CD4-positive, alpha-beta T cell treated with Interleukin-12 subunit alpha and Interleukin-12 subunit beta, for 1 hour (primary cell): ENCODE data around the gene CNTN1.
A peak's percentile ranks its signal among the peaks of the same experiment; 100 is the strongest.

ENCODE experiments used
- DNase-seq: peaks from one replicate; pipeline ENCODE4 v3.0.0-alpha.2; 2020

CNTN1 gene

DNA sequence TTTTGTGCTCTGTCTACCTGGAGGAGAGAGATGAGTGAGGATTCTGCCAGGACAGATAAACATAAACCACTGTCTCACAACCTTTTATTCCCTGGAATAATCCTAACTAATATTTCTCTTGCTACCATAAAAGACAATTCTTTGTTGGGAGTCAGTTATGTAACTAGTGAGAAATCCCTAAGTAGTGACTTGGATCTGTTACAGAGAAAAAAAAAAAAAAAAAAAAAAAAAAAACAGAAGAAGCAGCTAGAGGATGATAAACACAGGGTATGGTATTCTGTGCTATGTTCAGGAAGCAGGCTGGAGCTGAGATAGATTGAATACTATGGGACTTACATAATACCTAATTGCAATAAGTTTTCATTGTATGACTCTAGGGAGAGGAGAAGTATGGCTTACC is 178.7 kb downstream of the CNTN1 start:
- no peak for DNase-seq

DNA sequence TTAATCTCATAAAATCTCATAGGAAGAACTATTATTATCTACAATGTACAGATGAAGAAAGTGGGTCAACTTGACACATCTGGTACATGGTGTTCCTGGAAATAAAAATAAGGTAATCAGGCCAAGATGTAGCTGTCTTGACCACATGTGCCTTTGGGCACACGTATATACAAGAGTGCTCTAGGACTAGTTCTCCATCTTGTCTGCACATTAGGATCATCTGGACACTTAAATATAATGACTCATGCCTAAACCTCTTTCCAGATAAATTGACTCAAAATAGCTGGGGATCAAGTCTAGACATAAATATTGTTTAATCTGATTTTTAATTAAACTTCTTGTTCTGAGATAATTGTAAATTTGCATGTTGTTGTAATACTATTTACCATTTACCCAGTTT is 182.6 kb downstream of the CNTN1 start:
- no peak for DNase-seq

DNA sequence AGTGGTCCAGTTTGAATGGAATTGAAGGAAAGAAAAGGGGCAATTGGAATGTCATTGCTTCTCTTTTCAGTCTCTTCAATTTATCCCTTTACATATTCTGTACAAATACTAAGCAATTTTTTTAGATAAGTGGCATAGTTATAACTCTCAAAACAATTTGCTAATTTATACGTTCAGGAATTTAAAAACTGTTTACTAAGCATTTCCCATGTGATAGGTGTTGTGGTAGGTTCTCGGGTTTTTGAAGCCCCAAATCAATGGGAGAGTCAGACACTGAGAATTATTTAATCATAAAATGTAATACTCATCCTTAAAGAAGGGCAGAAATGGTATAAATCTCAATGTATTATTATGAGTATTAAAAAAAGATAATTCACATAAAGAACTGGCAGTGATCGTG is 197.1 kb downstream of the CNTN1 start:
- no peak for DNase-seq

DNA sequence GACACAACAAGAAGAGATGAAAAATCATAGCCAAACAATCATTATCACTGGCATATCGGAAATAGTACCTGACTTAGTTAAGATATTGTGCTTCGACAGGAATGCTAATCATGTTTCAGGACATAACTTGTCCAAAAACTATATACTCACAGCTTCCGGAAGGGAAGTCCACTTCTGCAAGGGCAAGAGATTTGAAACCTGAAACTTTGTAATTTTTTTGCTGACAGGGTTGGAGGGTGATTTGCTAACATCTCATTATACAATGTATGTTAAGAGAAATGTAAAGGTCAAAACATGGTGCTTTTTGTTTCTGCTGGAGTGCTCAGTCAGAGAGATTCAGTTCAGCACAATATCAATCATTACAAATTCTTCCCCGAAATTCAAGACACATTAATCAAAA is 200.3 kb downstream of the CNTN1 start:
- no peak for DNase-seq

DNA sequence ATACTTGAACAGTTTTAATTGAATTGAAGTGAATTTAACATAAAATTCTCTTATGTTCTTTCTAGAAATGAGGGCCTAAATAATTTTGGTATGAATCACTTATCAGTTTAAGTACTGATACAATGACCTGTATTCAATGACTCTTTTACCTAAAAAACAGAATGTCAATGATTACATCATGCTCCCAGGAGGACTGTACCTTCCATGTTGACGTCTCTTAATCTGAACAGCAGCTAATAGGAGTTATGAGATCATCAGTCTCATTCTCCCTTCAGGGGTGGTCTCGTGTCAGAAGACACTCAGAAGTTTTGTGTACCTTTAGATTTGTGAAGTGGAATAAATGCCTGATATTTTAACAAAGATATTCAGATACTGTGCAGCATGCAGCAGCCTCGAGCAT is 206.3 kb downstream of the CNTN1 start:
- no peak for DNase-seq

DNA sequence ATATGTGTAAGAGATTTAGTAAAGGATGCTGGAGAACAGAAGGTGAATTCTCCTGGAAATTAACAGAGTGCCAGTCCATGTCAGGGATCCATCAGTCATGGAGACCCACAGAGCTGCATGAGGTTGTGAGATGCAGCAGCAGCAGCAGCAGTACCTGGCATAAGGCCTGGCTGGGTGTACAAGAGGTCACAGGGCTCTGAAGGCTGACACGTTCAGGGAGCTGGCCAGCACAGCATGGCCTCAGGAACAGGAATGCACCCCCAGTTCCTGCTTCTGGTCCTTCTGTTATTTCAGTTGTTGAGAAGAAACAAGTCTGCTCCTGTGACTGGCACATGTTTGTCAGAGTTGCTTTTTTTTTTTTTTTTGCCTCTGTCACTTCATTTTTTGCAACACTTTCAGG is 210.8 kb downstream of the CNTN1 start:
- DNase-seq, result no peak

DNA sequence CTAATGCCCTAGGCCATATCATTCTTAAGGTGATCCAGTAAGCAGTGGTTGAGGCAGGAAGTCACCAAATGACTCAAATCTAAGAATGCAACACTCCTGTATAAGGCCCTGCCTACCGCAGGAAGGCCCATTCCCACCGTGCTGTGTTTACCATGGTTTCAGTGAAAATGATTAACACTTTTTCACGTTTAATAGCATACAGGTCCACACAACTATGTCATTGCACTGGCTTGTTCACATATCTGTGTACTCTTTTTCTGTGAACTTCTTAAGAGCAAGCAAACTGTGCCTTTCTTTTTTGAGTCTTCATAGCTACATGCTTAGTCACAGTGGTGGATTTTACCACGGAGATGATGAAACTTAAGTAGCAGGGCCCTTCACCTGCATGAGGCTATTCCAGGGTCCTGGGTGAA is 214.9 kb downstream of the CNTN1 start:
- DNase-seq, result no peak

DNA sequence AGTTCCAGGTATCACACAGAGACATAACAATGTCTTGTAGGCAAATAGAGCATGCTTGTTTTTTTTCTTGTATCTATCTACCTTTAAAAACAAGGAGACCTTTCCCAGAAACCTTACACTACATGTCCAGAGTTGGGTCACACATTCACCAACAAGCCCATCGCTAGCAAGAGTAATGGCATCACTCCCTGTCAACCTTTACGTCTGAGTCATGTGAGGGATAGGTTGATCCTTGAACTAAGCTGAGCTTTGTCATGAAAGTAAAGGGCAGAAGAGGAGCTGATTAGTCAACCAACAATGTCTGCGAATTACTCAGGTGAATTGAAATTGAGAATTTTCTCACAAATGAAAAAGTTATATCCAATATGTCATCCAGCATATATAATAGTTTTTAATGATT is 219.4 kb downstream of the CNTN1 start:
- no peak for DNase-seq

DNA sequence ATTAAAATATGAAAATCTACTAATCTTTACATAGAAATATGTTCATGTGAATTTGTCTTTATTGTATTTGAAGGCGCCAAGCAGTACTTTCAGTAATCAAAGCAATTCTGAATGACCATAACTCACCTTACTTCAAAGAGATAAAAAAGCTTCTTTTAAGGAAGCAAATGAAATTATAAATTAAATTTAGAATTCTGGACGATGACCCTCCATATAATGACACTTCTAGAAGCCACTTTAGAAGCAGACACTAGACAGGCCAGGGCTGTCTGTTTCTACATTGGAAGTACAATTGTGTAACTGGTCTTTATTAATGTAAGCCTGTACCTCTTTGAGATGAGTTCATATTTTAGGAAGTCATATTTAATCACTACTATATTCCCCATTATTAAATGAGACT is 222.9 kb downstream of the CNTN1 start:
- no peak for DNase-seq

DNA sequence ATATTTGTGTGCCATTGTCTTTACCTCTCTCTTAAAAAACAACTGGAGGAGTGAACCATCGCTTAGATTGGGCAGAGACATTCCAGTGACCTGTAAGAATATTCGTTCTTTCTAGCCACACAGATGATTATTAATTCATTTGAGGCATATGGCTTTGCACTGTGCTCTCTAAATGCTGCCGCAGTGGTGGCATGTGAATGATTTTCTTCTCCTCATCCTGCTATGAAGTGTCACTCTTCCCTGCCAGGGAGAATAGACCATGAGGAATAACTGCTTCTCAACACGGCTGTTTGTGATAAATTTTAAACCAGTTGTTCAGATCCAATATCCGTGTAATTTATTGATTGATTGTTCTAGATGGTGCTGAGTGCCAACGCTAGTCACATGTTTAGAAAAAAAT is 225.3 kb downstream of the CNTN1 start:
- DNase-seq, result no peak

DNA sequence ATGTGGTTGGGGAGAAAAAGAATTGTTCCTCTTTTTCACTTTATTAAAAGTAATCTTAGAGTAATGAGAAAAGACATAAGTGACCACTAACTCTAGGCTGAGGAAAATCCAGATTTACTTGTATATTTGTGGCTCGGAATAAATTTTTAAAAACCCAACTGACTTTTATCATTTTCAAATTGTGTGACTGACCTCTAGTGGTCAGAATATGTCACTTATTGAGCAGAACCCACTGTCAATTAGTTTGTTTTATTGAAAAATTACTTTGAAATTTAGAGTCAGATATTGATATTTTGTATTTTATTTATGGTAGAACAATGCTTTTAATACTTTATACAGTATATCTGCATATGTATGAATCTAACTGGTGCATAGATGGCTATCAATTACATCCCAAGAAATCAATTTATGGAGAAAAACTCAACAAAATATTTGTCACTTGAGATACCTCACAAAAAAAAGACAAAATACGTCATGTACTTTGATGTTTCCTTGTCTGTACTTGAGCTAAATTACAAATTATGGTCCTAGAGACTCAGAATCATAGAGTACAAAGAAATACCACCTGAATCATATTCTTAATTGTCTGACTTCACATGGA is 229.4 kb downstream of the CNTN1 start:
- no peak for DNase-seq

DNA sequence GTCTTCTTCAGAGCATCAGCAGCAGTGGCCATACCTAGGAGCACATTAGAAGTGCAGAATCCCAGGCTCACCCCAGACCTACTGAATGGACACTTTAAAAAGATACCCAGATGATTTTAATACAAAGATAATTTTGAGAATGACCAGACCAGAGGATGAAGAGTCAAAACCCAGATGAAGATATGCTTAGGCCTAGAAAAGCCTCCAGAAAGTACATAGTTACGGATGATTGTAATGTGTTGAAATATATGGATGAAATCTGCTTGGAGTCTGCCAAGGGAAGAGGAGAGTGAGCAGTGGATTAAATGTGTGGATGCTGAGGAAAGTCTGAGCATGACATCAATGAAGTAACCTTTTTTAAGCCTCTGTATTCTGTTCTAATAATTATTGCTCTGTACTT is 245.7 kb downstream of the CNTN1 start:
- DNase-seq, result no peak

DNA sequence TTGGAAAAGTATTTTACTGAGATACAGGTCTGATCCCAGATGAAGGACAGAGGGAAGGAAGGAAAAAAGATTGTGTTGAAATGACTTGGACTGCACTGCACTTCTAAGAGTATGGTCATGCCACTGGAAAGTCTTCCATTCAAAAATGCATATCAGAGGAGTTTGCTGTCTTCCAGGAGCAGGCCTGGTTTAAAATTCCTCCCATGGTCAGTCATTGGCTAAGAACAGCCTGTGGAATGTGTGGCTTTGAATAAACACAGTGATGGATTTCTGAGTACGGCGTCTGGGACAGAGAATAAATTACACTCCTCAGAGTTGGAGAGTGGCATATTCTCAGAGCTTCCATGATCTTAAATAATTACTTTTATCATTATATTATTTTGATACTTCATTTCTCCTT is 250.1 kb downstream of the CNTN1 start:
- no peak for DNase-seq

DNA sequence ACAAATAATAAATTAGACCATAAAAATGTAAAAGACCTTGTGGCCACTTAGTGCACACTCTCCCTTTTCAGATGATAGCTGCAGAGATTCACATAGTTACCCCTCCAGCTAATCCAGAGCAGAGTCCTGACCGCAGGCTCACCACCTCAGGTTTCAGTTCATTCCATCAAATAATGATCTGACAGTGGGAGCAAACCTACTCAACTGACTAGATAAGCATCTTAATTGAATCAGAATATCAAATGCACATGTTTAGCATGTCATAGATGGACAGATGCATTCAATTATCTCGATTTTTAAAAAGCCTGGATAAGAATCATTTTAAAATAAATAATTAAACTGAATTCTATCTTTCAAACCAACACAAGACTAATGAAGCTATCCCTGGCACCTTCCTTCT is 253.5 kb downstream of the CNTN1 start:
- no peak for DNase-seq

DNA sequence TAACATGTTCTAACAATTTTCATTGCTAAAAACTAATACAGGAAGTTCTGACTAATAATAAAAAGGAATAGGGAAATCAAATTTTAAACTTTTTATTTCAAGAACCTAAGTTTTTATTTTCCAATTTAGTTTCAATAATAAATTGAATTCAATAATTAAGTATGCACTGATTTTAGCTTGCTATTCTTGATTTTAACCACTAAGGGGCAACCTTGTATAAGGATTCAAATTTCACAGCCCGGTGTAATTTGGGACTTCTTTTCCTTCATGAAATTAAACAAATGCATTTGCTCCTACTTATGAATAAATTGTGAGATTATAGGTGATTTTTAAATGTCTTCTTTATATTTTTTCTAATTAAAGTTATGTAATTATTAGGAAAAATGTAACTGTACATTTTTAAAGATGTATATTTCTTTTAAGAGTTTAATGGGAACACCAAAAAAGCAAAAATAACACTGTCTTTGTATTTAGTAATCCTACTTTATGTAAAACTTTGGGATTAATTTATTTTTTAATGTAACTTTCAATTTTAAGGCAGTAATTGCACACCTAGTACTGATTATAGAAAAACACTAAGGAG is 254.5 kb downstream of the CNTN1 start:
- peak; percentile 11 for DNase-seq

DNA sequence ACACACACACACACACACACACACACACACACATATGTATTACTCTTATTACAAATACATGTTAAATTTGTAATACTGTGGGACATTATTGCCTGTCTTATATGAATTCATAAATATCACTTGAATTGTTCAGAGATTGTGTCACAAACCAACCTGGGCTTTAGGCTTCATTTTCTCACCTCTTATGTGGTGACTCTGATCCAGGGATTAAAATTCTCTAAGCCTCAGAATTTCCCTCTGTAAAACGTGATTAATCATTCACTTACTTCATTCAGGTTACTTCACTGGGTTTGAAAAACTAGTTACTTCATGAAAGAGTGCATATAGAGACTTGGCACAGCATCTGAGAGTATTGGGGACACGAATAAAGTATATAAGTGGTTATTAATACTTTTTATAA is 255.6 kb downstream of the CNTN1 start:
- no peak for DNase-seq

DNA sequence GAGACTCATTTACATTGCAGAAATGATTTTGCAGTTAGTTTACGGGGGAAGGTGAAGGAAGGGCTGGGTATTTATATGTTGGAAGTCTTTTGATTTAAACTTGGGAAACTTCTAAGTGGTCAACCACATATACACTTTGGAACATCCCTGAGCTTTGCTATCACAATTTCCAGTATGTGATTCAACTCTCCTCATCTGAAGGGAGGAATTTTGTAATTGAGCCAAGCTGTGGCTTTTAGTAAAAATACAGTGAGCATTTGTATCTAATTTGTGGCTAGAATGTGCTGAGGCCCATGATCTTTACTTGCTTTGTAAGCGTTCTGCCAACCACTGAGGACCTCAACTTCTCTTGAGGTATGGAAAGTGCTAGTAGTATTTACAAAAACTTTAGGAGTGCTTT is 260.8 kb downstream of the CNTN1 start:
- DNase-seq, result no peak

DNA sequence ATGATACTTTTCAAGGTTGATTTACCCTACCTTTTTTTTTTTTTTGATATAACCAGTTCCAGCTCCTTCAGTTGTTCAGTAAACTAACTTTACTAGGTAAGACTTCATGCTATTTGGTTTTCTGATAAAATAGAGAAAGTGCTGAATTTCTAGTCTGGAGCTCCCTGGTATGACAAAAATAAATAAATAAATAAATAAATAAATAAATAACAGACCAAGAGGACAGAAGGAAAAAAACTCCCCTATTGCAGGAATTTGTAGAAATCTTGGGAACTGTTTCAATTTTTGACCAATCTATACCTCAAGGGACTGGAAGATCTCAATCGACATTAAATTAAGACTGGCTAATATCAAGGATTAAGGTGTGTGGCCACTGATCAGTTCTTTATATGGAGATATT is 265.2 kb downstream of the CNTN1 start:
- DNase-seq, result no peak

DNA sequence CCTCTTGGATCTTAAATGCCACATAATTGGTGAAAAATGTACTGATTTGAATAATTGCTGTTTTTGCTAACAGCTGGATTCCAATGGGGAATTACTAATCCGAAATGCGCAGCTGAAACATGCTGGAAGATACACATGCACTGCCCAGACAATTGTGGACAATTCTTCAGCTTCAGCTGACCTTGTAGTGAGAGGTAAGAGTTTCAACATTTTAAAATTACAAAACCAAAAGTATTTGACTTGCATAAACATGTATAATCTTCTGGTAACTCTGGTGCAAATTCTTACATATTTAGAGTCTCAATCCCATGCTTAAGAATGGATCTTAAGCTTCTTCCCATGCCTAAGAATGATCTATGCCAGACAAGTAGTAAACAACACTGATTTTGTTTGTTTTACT is 266.8 kb downstream of the CNTN1 start:
- DNase-seq, result no peak

DNA sequence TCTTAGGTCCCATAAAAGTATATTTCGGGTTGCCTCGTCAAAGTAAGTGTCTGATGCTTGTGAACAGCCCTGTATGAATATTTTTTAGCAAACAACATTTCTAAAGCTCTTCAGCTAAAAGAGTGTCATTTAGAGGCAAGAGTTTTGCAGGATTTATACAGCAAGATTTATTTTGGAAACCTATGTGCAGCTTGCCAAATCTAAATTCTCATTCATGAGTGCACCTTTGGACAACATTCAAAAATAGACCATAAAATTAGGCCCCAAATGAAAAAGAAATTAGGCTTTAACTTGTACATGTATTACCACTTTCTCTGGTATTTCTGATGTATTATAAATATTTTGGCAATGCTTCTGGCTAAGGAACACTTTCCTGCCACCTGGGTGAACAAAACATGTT is 271.5 kb downstream of the CNTN1 start:
- DNase-seq, result no peak

DNA sequence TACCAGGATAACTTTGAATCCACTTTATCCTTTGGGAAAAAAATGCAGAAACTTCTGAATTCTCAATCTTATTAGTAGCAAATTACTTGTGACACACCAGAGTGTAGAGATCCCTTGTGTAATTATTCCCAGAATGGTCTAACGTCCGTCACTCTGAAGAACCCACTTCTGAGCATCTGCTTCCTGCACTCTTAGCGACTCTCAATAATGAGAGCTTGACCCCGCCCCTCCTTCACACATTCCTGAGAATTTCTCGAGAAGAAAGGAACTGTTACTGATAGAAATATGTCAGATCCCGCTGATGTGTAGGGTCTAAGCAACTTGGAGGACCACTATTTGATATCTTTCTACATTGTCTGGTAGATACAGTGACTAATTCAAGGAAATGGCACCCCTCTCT is 277.6 kb downstream of the CNTN1 start:
- no peak for DNase-seq

DNA sequence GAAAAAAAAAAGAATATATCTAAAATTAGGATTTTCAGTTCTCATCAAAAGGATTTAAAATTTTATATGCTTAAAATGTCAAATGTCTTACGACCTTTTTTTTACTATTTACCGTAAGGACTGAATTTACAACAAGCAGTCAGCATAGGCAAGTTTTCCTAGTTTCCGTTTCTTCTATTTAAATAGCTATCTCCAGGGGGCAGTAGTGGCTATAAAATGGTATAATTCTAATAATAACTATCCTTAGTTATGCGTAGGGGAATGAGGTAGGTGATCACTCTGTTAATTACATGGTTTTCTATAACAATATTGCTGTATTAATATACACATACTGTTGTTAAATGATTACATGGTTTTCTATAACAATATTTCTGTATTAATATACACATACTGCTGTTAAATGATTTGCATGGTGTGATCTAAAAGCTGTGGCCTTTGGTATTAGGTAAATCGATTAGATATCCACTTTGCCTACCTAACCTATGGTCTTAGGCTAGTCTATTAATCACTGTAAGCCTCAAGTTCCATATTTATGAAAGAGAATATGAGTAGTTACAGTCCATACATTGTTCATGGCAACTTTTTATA is 278.2 kb downstream of the CNTN1 start:
- DNase-seq, result no peak

DNA sequence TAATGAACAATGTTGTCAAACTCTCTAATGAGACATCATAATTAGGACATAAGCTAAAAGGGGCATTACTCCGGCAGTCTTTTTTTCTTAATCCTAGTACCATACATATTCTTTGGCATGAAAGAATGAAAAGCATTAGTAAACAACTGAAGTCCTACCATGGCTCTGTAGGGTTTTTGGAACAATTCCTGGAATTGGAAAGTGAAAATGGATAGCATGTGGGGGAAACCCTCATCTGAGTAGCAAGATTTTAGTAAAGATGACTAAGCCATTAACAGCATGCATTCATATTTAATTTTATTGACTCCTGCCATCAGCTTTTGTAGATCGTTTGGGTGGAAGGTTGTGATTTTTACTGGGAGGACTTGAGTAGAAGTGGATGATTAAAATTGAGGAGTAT is 279.7 kb downstream of the CNTN1 start:
- DNase-seq, result no peak

DNA sequence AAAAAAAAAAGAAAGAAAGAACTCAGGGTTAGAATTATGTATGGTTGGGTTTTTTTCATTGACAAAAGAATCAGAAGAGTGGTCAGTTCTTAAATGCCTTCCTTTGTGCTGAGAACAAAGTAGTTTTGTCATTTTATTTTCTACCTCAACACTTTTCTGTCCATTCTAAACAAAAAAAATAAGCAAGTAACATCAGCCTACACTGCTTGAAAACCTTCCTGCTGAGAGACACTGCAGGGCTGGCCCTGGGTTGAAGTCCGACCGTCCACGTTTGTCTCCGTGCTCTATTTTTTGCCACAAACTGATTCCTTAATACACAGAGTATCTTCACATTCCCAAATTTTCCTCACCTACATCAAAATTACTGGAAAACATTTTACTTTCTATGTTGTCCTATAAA is 284.3 kb downstream of the CNTN1 start:
- DNase-seq, result no peak

DNA sequence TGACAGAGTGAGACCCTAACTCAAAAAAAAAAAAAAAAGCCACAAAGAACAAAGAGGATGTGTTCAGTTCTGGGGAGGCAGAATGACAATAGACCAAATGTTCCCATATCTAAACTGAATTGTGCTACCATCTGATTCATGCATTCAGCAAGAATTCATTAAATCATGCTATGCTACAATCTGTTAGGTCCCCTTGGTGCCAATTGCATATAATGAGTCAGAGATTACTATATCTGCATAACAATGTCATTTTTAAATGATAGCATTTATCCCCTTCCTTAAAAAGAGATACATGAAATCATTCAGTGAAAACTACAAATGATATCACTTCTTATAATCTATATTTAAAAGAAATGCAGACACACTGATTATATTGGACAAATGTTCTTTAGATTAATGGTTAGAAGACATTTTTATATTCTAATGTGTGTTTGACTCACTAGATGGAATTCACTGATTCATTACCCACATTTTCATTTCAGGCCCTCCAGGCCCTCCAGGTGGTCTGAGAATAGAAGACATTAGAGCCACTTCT is 288.3 kb downstream of the CNTN1 start:
- no peak for DNase-seq
